ENCODE data around the gene BAHD1.
"Not testable (repeated sequence)": the region's sequence is repeated elsewhere in the genome, so short reads cannot be mapped to it uniquely, and the experiment has no call there.

Gene BAHD1

GRCh38 chr15:40448354-40448753 is 7.6 kb downstream of the BAHD1 start:
- DNase-seq, result no peak

- DNase-seq, result no peak
Measured at GRCh38 chr15:40449275-40449674, 8.5 kb downstream of the BAHD1 start.

GRCh38 chr15:40450047-40450446 is 9.3 kb downstream of the BAHD1 start:
- no peak for DNase-seq

- no peak for DNase-seq
Measured at GRCh38 chr15:40451527-40452158, 10.9 kb downstream of the BAHD1 start.

GRCh38 chr15:40452296-40453090 is 11.7 kb downstream of the BAHD1 start:
- DNase-seq, result no peak

GRCh38 chr15:40453941-40454340 is 13.2 kb downstream of the BAHD1 start:
- DNase-seq, result not testable (repeated sequence)

GRCh38 chr15:40454904-40455391 is 14.2 kb downstream of the BAHD1 start:
- DNase-seq, result no peak

GRCh38 chr15:40456299-40456712 is 15.6 kb downstream of the BAHD1 start:
- DNase-seq, result no peak

- no peak for DNase-seq
Measured at GRCh38 chr15:40456738-40457137, 16.0 kb downstream of the BAHD1 start.

GRCh38 chr15:40458495-40459371 is 18.0 kb downstream of the BAHD1 start:
- DNase-seq, result no peak

- no peak for DNase-seq
Measured at GRCh38 chr15:40459391-40460015, 18.8 kb downstream of the BAHD1 start.

- no peak for DNase-seq
Measured at GRCh38 chr15:40460404-40460803, 19.7 kb downstream of the BAHD1 start.

- no peak for DNase-seq
Measured at GRCh38 chr15:40461958-40462357, 21.2 kb downstream of the BAHD1 start.

GRCh38 chr15:40463279-40463678 is 22.5 kb downstream of the BAHD1 start:
- DNase-seq, result no peak

- no peak for DNase-seq
Measured at GRCh38 chr15:40463886-40464545, 23.3 kb downstream of the BAHD1 start.

GRCh38 chr15:40464595-40465185 is 23.9 kb downstream of the BAHD1 start:
- DNase-seq, result no peak

GRCh38 chr15:40465939-40466338 is 25.2 kb downstream of the BAHD1 start:
- DNase-seq, result no peak

- DNase-seq, result no peak
Measured at GRCh38 chr15:40466426-40467260, 25.9 kb downstream of the BAHD1 start.

GRCh38 chr15:40467261-40467615 is 26.5 kb downstream of the BAHD1 start:
- DNase-seq, result no peak

- no peak for DNase-seq
Measured at GRCh38 chr15:40468898-40469331, 28.2 kb downstream of the BAHD1 start.

All from T1000 (cell line).